ENCODE results near the gene RBPMS2. TPM values are rescaled to one million over a fixed set of nuclear protein-coding genes. Genes with fewer than 3 reads are reported as not detected.

Gene RBPMS2
- total RNA-seq, 4 donors from 2014 or later = 14.6 to 47.8 (median 33.9) TPM

DNA sequence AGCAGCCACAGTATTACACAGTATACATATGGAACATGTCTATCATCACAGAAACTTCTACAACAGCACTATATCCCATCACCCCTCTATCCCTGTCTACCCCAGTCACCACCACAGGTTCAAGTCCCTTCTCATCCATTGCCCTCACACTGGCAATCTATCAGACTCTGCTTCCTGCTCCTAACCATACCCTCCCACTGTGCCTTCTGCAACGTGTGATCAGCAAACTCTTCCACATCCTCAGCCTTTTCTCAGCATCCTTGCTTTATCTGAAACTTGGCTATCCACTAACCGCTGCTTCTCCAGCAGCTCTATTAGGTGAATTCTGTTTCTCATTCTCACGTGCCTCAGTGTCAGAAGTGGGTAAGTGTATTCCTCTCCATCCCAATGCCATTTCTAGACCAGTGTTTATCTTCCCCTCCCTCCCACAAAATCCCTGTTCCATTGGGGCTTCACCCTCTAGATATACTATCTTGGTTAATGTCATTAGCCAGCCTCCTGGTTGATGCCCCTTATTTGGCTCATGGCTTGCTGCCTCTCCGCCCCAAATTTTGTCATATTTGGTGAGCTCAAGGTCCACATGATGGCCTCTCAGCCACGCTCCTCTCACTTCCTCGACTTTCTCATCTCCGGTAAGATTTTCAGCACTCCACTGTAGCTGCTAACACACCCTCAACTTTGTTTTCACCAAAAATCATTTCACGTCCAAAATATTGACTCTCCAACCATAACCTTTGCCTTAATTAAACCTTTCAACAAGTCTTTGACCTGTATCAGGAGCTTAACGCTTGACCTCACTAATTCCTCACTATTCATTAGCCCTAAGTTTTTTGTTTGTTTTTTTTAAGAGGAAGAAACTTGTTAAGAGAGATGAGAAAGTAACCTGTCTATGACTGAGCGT lies 69.1 kb downstream of the RBPMS2 start:
- TF ChIP-seq POLR2AphosphoS5 (IDR thresholded peaks at IDR 0.05) (no peak), EP300 (IDR thresholded peaks at IDR 0.05) (no peak), POLR2A (IDR thresholded peaks at IDR 0.05) (no peak)
- TF ChIP-seq, protein P1, sequence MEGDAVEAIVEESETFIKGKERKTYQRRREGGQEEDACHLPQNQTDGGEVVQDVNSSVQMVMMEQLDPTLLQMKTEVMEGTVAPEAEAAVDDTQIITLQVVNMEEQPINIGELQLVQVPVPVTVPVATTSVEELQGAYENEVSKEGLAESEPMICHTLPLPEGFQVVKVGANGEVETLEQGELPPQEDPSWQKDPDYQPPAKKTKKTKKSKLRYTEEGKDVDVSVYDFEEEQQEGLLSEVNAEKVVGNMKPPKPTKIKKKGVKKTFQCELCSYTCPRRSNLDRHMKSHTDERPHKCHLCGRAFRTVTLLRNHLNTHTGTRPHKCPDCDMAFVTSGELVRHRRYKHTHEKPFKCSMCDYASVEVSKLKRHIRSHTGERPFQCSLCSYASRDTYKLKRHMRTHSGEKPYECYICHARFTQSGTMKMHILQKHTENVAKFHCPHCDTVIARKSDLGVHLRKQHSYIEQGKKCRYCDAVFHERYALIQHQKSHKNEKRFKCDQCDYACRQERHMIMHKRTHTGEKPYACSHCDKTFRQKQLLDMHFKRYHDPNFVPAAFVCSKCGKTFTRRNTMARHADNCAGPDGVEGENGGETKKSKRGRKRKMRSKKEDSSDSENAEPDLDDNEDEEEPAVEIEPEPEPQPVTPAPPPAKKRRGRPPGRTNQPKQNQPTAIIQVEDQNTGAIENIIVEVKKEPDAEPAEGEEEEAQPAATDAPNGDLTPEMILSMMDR (IDR thresholded peaks at IDR 0.05) = no peak
- Histone ChIP-seq H3K36me3 (peaks cover 0 to 17% of the 10 kb centered on the region in 2 donors), H3K9me3 (no peaks in the 10 kb centered on the region), H3K27me3 (no peaks in the 10 kb centered on the region), H3K4me3 (no peak overlapping the region), H3K4me1 (peaks cover 9 to 24% (median 10%) of the 10 kb centered on the region in 3 donors), H3K27ac (peak overlapping the region in 1 of 4 donors; percentile 35)
- WGBS, 2 donors (ENCODE audit: low coverage in 1 of 2) = 84 to 85% methylated on average over 7 to 10 of the region's 10 CpGs
- ATAC-seq = no peak

DNA sequence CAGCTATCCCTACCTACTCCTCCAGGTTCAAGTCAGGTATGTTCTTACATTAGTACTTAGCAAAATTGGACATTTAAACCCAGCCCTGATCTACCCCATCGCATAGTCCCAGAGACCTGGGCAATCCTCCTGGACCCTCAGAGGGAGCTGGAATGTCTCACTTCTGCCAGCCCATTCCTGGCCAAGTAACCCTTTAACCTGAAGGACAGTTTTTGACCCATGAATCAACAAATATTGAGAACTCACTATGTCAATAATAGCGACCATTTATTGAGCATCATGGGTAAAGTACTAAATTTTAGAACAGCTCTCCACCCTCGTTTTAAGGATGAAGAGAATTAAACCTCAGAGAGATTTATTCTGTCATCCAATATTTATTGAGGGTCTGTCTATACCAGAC lies 70.4 kb downstream of the RBPMS2 start:
- Histone ChIP-seq H3K9me3 (no peaks in the 10 kb centered on the region), H3K36me3 (peaks cover 0 to 17% of the 10 kb centered on the region in 2 donors), H3K4me3 (no peak overlapping the region), H3K27ac (no peak overlapping the region), H3K4me1 (peaks cover 21 to 37% (median 21%) of the 10 kb centered on the region in 3 donors), H3K27me3 (no peaks in the 10 kb centered on the region)
- WGBS, 2 donors (ENCODE audit: low coverage in 1 of 2) = 74% methylated on average over 3 of the region's 3 CpGs
- ATAC-seq = no peak
- TF ChIP-seq, protein P1 (IDR thresholded peaks at IDR 0.05) = no peak
- TF ChIP-seq EP300 (IDR thresholded peaks at IDR 0.05) (no peak), POLR2A (IDR thresholded peaks at IDR 0.05) (no peak), POLR2AphosphoS5 (IDR thresholded peaks at IDR 0.05) (no peak)

- Histone ChIP-seq H3K9me3 (no peaks in the 10 kb centered on the region), H3K27ac (peak overlapping the region; percentile 41 to 96 (median 92)), H3K27me3 (no peaks in the 10 kb centered on the region), H3K4me3 (peak overlapping the region; percentile 66 to 92), H3K36me3 (peaks cover 0 to 8% of the 10 kb centered on the region in 2 donors), H3K4me1 (peaks cover 32 to 51% (median 36%) of the 10 kb centered on the region in 3 donors)
- ATAC-seq = no peak
- no peak for TF ChIP-seq POLR2AphosphoS5 (IDR thresholded peaks at IDR 0.05)
- TF ChIP-seq, protein P1 (IDR thresholded peaks at IDR 0.05) = no peak
- TF ChIP-seq POLR2A (IDR thresholded peaks at IDR 0.05) = no peak
- TF ChIP-seq EP300 (IDR thresholded peaks at IDR 0.05) = no peak
- 33 to 53% methylated on average over 4 to 5 of the region's 7 CpGs for WGBS, 2 donors (ENCODE audit: low coverage in 1 of 2)
Measured at GRCh38 chr15:64703632-64703959, 71.8 kb downstream of the RBPMS2 start.

DNA sequence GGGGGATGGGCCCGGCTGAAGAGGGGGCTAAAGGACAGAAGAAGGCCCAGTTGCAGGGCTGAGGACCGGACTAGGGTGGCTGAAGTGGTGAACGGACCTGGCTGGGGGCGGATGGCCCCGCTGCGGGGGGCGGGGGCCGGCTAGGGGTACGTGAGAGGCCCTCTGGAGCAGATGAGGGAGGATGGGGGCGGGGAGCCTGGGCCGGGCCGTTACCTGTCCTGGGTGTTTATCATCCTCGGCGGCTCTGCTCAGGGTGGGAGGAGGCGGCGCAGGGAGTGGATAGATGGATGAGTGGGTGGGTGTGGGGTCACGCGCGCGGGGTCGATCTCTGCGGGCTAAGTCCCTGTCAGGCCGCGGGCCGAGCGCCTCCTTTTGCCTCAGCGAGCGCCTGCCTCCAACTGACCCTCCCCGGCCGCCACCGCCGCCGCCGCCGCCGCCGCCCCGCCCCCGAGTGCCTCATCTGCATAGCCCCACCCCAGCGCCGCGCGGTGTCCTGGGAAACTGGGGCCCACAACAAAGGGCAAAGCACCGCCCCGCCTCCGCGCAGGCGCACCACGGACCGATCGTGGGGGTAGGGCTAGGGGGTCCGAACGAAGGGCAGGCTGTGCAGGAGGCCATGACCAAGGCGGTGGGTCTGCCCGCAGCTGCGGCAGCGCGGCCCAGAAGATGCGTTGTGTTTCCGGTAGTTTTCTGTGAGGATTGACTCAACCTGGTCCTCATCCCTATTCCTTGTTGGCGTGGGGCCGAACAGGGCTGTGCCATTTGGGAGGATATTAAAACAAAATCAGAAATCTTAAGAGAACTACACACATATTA lies 72.4 kb downstream of the RBPMS2 start:
- 0 to 8% methylated on average over 10 to 14 of the region's 62 CpGs for WGBS, 2 donors (ENCODE audit: low coverage in 1 of 2)
- TF ChIP-seq, protein P1 (IDR thresholded peaks at IDR 0.05) = peak in 1 of 4 experiments; percentile 15
- TF ChIP-seq POLR2A (IDR thresholded peaks at IDR 0.05) (peak; percentile 36 to 53), POLR2AphosphoS5 (IDR thresholded peaks at IDR 0.05) (peak; percentile 80), EP300 (IDR thresholded peaks at IDR 0.05) (no peak)
- H3K4me1 ChIP-seq = peaks cover 33 to 57% (median 40%) of the 10 kb centered on the region in 3 donors

More for the DNA sequence above, 72.4 kb downstream of the RBPMS2 start:
- H3K9me3 ChIP-seq = no peaks in the 10 kb centered on the region
- H3K27ac ChIP-seq = peak overlapping the region; percentile 41 to 96 (median 92)
- H3K27me3 ChIP-seq = no peaks in the 10 kb centered on the region
- H3K36me3 ChIP-seq = peaks cover 0 to 8% of the 10 kb centered on the region in 2 donors
- H3K4me3 ChIP-seq = peak overlapping the region; percentile 66 to 92
- ATAC-seq = peak; percentile 95

Measured in gastroesophageal sphincter (tissue), 4 donors.